Measurements from ENCODE around the gene C12orf76. TPM values are rescaled to one million over a fixed set of nuclear protein-coding genes. Genes with fewer than 3 reads are reported as not detected.
"Not testable (repeated sequence)": the region's sequence is repeated elsewhere in the genome, so short reads cannot be mapped to it uniquely, and the experiment has no call there.

The C12orf76 gene
- total RNA-seq, 1 experiment from 2014 or later: 12.5 TPM

DNA sequence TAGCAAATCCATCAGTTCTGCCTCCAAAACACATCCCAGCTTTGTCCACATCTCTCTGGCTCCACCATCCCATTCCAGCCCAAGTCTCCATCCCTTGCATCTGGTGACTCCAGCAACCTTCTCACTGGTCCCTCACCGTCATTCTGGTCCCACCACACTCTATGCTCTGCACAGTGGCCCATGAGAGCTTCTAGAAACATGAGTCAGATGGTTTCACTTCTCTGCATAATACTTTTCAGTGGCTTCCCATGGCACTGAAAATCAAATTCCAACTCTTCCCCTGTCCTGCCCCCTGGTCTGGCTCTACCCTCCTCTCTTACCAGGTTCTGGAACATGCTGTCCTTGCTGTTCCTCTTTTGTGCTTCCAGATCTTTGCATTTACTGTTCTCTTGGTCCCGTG, 17.2 kb upstream of the C12orf76 start:
- no peak for DNase-seq (ENCODE audit: low read depth)

DNA sequence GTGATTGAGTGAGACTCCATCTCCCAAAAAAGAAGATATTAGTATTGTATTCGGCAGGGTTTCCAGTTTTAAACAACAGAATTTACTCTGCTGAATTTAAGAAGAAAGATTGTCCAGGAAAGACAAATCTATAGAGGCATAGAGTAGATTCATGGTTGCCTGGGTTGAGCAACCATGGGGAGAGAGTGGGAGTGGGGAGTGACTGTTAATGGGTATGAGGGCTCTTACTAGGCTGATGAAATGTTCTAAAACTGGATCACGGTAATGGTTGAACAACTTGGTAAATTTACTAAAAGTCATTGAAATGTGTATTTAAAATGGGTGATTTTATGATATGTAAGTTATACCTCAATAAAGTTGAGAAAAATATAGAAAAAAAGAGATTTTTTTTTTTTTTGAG, 13.9 kb upstream of the C12orf76 start:
- DNase-seq (ENCODE audit: low read depth): no peak

DNA sequence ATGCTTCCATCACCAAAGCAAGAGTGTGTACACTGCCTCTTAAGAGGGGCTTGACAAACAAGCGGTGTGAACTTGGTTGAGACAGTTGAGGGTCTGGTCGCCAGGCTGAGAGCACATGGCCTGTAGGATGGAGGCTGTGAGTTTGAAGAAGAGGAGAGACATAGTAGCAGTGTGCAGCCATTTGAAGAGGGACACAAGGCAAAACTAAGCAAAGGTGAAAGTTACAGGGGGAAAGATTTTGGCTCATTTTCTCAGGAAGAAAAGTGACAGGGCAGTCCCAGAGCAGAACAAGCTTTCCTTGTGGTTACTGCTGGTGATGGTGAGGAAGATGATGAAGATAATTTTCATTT, 11.3 kb upstream of the C12orf76 start:
- no peak for DNase-seq (ENCODE audit: low read depth)

DNA sequence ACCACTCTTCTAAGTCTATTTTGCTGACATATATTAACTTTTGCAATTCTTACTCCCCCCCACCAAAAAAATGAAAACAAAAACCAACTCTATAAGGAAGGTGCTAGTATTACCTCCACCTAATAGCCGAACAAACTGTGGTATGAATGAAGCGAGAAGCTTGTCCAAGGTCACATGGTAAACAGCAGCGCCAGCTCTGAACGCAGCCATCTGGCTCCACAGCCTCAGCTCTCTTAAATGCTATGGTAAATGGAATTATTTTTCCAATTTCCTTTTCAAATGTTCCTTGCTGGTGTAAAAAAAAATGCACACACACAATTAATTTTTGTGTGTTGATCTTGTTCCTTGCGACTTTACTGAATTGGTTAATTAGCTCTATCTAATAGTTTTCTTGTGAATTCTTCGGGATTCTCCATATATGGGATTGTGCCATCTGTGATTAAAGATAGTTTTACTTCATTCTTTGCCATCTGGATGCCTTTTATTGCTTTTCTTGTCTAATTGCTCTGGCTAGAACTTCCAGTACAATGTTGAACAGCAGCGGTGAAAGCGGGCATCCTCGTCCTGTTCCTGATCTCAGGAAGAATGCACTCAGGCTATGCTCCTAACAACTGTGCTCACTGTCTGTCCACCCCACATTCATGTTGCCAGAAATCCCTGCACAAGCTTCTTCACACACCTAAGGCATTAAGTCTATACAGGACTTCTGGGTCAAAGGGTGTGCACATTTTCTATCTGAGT, 10.7 kb upstream of the C12orf76 start:
- DNase-seq (ENCODE audit: low read depth): no peak

- DNase-seq (ENCODE audit: low read depth): peak; percentile 26
Measured at GRCh38 chr12:110056643-110057042, 8.3 kb upstream of the C12orf76 start.

- DNase-seq (ENCODE audit: low read depth): peak; percentile 95
Measured at GRCh38 chr12:110055375-110056352, 7.3 kb upstream of the C12orf76 start.

GRCh38 chr12:110050927-110051326, 2.6 kb upstream of the C12orf76 start:
- DNase-seq (ENCODE audit: low read depth): no peak

DNA sequence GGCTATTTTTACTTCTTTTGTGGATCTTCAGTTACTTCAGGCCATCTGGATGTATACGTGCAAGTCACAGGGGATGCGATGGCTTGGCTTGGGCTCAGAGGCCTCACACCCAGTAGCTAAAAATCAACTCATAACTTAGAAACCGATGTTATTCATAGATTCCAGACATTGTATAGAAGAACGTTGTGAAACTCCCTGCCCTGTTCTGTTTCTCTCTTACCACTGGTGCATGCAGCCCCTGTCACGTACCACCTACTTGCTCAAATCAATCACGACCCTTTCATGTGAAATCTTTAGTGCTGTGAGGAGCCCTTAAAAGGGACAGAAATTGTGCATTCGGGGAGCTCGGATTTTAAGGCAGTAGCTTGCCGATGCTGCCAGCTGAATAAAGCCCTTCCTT, 1.3 kb upstream of the C12orf76 start:
- not testable (repeated sequence) for DNase-seq (ENCODE audit: low read depth)

DNA sequence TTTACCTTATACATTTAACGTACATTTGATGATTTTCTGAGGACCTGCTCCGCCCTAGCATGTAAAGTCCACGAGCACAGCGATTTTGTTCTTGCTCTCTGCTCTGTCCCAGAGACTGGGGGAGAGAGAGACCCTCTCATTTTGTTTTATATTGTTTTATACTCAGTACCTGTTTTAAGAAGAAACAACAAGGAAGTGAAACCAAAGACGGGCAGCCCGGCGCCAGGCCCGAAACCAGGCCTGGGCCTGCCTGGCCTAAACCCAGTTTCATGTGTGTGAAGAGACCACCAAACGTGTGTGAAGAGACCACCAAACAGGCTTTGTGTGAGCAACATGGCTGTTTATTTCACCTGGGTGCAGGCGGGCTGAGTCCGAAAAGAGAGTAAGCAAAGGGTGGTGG, 712 bp upstream of the C12orf76 start:
- not testable (repeated sequence) for DNase-seq (ENCODE audit: low read depth)

DNA sequence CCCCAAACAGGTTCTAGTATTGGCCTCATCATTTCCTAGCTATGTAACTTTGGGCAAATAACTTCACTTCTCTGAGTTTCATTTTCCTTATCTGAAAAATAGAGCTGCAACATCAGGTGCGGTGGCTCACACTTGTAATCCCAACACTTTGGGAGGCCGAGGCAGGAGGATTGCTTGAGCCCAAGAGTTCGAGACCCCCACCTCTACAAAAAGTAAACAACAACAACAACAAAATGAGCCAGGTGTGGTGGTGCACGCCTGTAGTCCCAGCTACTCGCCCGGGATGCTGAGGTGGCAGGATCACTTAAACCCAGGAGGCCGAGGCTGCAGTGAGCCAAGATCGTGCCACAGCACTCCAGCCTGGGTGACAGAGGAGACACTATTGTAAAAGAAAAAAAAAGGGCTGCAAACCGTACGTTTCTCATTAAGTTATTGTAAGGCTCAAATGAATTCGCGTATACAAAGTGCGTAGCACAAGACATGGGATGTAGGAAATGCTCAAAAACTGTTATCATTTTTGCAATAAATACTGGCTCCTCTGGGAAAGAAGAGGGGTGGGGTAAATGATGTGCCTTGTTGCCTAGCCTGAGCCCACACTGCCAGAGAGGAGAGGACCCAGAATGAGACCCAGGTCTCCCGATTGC, 903 bp downstream of the C12orf76 start:
- DNase-seq (ENCODE audit: low read depth): no peak

DNA sequence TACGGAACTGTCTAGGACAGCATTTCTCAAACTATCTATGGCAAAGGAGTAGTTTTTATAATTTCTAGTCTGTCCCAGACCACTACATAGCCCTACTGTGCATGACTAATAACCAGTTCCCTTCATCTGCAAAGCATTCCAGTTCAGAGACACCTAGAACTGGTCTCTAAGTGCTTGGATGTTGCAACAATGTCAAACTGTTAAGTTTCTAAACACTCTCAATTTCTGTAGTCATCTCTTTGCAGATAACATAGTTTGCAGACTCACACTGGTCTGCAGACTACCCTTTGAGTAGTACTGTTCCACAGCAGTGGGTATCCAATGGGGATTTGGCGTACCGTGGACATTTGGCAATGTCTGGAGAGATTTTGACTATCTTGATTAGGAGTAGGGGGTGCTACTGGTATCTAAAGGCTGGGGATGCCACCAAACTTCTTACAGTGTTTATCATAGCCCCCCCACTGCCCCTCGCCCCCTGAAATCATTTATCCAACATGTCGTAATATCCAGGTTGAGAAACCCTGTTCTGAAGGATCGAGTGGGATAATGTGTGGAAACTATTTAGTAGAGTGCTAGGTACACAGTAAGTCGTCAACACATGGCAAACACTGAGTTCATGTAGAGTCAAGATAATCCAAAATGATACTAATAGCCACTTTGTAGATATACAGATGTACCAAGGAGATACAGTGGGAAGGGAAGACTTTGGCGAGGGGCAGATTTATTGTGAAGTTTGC, 1.7 kb downstream of the C12orf76 start:
- DNase-seq (ENCODE audit: low read depth): no peak

GRCh38 chr12:110042264-110042663, 6.1 kb downstream of the C12orf76 start:
- DNase-seq (ENCODE audit: low read depth): no peak

DNA sequence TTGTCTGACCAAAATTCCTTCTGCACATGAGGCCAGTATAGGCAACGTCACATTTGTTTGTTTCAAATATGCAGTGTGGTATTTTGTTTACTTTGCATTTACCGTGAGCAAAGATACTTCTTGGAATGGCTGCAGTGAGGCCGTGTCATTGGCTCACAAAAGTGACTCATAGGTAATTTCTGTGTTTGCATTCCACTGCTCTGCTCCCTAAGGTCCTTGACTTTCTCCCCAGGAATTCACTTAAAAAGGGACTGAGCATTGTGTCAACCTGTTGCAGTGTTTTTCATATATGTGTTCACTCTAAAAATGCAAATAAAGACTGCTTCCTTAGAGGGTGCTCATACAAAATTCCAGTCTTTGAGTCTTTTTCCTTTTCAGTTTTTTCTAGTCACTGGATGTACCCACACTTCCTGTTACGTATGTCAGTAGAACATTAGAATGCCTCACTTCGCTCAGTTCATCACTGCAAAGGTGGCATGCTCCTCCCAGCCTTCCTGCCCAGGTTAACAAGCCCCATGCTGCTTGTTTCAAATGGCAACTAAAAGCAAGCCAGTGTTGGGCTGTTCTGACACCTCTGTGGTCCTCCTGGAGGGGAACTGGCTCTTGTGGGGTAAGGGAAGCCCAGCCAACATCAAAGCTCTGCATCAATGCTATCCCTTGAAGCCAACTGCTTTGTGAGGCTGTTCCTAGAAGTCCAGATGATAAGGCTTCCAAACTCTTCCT, 9.1 kb downstream of the C12orf76 start:
- DNase-seq (ENCODE audit: low read depth): peak; percentile 96

- no peak for DNase-seq (ENCODE audit: low read depth)
Measured at GRCh38 chr12:110038741-110039084, 9.6 kb downstream of the C12orf76 start.

- DNase-seq (ENCODE audit: low read depth): no peak
Measured at GRCh38 chr12:110037315-110037714, 11.0 kb downstream of the C12orf76 start.

DNA sequence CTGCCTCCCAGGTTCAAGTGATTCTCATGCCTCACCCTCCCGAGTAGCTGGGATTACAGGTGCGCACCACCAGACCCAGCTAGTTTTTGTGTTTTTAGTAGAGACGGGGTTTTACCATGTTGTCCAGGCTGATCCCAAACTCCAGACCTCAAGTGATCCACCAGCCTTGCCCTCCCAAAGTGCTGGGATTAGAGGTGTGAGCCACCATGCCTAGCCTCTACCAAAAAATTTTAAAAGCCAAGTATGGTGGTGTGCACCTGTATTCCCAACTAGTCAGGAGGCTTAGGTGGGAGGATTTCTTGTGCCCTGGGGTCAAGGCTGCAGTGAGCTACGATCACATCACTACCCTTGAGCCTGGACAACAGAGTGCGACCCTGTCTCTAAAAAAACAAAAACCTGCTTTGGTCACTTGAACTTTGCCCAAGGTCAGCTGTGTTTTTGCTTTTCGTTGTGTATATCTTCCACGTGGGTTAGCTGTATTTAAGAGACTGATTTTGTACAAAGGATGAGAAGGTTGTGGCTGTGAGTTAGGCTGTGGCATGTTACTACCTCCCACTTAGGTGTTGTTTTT, 12.7 kb downstream of the C12orf76 start:
- DNase-seq (ENCODE audit: low read depth): no peak

- no peak for DNase-seq (ENCODE audit: low read depth)
Measured at GRCh38 chr12:110033888-110034287, 14.4 kb downstream of the C12orf76 start.

GRCh38 chr12:110029290-110029815, 19.0 kb downstream of the C12orf76 start:
- DNase-seq (ENCODE audit: low read depth): no peak

DNA sequence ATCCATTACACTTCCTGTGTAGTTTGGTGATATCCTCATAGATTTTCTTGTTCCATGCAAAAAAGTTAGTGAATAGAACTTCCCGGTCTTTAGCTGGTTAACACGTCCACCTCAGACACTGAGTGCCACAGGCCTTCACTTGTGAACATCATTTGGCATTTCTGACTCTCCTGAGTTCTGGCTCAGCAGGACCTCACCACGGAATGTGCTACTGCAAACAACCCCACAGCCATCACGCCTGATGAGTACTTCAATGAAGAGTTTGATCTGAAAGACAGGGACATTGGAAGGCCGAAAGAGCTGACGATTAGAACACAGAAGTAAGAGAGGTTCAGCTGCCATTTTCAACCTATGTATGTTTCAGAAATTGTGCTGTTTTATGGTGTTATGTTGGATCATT, 20.0 kb downstream of the C12orf76 start:
- DNase-seq (ENCODE audit: low read depth): no peak

DNA sequence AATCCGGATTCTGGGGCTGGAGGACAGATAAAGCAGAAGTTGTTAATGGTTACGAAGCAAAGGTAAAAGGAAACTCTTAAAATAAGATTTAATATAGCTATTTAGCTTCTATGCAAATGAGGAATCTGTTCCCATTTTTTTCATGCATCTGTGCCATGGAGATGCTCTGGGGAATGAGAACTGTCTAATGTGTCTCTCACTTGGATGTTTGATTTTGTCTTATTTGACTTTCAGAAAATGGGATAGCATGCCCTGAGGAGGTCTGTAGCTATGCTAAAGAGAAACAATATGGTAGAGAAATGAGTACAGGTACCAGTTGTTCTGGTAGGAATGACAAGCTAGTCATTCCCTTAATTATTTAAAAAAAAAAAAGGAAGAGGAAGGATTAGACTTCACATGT, 24.3 kb downstream of the C12orf76 start:
- DNase-seq (ENCODE audit: low read depth): no peak

All from M059J (cell line).